ENCODE results near the gene AKAP9.

DNA sequence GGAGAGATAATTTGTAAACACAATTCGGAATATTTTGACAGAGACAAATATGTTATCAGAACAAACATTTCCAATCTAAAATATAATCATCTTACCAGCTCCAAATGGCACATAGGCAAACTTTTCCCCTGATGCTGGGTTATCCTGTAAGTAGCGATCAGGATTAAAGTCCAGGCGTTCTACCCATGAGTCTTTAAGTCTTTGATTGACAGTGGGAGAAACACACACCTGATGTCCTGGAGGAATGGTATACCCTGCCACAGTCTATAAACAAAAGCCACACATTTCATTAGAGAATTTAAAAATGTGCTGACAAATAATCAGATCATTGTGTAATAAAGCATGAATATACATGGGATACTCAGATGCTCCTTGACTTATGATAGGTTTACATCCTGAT, 176.3 kb downstream of the AKAP9 start:
- TF ChIP-seq, protein P1, sequence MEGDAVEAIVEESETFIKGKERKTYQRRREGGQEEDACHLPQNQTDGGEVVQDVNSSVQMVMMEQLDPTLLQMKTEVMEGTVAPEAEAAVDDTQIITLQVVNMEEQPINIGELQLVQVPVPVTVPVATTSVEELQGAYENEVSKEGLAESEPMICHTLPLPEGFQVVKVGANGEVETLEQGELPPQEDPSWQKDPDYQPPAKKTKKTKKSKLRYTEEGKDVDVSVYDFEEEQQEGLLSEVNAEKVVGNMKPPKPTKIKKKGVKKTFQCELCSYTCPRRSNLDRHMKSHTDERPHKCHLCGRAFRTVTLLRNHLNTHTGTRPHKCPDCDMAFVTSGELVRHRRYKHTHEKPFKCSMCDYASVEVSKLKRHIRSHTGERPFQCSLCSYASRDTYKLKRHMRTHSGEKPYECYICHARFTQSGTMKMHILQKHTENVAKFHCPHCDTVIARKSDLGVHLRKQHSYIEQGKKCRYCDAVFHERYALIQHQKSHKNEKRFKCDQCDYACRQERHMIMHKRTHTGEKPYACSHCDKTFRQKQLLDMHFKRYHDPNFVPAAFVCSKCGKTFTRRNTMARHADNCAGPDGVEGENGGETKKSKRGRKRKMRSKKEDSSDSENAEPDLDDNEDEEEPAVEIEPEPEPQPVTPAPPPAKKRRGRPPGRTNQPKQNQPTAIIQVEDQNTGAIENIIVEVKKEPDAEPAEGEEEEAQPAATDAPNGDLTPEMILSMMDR (IDR thresholded peaks at IDR 0.05; ENCODE audit: low read depth, low read length): no peak
- no peak for TF ChIP-seq POLR2A (IDR thresholded peaks at IDR 0.05; ENCODE audit: extremely low read depth, insufficient read length)
- TF ChIP-seq, protein P2, sequence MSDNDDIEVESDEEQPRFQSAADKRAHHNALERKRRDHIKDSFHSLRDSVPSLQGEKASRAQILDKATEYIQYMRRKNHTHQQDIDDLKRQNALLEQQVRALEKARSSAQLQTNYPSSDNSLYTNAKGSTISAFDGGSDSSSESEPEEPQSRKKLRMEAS (IDR thresholded peaks at IDR 0.05; ENCODE audit: low read depth, low read length): no peak
